GM21390 (cell line): ENCODE measurements around the gene PRKCE.

Experiments used
- ATAC-seq: cut with Tn5 transposase; IDR thresholded peaks from one replicate; pipeline ENCODE4 v1.9.1; 2021; ENCODE audit not compliant: unreplicated experiment

PRKCE gene

DNA sequence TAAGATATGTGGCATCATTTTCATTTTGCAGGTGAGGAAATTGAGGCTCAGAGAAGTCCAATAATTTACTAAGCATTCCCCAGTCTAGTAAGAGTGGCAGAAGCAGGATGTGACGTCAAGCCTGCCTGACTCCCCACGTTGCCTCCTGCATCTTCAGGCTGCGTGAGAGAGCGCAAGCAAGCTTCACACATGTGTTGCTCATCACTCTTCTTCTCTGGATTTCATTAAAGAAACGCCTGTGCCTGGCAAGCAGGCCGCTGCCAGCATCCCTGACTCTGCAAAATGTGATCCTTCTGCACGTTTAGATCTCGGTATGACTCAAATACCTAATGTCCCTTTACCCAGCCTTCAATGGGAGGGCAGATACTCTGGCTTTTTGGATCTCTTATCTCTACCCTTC, 96.8 kb downstream of the PRKCE start:
- ATAC-seq, result no peak

DNA sequence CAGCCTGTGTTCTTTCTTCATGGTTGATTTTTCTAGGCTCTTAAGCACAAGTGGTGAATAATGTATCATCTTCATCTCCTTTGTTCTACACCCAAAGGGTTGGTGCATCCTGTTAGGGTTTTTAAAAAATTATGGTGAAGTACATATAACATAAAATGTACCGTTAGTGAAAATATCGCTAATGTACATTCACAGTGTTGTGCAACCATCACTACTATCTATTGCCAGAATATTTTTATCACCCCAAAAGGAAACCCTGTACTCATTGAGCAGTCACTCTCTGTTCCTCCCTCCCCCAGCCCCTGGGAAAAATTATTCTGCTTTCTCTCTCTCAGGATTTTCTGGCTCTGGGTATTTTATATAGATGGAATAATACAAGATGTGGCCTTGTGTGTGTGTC, 98.5 kb downstream of the PRKCE start:
- ATAC-seq, result no peak

DNA sequence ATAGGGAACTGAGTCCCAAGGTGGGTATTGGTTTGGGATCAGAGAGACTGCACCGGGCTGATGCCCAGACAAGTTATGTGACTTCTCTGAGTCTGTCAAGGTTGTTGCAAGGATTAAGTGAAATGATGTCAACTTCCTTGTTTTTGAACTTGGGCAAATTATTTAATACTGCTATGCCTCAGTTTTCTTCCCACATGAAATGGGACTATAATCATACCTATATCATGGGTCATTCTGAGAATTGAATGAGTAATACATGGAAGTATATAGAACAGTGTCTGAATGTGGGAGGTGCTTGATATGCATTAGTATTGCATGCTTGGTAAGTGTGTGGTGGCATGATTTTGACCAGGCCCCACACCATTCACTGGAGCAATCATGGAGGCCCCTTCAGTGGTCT, 99.0 kb downstream of the PRKCE start:
- ATAC-seq, result no peak

DNA sequence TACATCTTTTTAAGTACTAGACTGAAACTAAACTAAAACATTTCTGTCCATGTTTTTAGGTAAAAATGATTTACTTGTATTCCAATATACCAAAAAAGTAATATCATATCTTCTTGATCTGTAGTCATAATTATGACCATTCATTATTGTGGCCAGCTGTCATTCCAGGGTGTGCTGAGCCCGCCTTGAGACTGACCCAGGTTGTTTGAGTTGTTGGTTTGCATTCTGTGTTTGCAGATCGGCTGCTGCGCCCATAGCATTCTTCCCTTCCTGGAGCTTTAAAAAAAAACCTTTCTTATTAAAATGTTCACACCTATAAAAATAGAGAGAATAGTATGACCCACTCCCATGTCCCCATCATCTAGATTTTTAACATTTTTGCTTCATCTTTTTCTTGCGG, 101.9 kb downstream of the PRKCE start:
- no peak for ATAC-seq

DNA sequence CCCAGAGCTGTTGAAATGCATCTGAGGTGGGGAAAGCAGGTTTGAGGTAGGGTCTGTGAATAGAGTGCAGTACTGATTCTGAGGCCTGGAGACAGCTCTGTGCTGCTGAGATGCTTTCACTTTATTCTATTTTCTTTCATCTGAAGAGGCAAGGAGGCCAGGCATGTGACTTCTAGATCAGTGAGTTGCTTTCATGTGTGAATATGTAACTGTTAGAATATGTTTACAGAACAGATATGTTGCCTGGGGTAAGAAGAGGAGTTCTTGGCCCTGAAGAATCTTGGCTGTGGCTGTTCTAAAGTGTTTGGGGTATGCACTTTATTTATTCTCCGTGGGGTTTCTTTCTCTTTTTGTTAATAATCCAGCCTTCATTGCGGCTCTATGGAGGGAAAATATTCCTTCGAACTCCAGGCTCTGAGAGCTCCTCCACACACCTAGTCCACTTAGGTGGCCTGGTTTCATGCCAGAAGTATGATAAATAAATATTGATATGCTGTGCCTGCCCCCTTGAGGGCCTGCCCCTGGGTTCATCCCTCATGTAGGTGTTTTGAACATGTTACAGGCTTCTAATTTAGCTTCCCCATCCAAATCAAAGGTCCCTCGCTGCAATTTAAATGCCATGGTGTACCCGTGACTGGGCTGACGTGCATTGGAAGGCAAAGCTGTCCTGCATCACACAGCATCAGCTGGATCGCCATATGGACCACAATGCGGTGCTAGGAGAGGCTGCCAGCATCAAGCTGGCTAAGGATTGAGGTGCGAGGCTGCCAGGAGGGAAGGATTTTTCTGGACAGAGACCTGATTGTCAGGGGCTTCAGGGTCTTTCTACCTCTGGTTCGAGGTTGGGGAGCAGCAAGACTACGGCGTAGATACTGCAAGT, 102.9 kb downstream of the PRKCE start:
- no peak for ATAC-seq

DNA sequence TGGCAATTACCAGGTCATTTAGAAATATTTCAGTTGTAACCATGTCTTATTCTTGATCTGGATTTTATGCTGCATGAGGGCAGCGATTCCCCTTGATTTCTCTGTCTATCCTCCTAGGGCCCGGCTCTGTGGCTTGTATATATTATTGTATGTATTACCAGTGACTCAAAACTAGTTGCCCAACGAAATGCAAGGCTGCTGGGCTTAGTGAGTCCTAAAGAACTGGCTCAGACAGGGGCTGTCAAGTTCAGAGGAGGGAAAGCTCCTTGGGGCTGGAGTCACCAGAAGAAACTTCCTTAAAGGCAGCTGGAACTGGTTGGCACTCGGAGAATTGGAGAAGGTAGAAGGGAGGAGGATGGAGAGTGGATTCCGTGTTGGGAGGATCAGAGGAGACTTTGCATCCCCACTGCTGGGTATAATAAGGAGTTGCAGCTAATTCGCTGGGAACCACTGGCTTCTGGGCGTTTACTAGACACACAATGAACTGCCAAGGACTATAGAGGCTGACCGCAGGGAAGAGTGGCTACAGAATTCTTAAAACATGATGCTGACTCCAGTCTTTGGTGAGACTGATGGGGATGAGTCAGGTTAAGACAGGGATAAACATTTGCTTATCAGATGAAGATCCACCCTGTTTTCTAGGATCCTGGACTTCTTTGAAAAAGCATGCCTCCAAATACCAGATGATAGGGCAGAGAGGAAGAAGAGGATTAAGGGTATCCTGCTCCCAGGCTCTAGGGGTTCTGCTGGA, 104.3 kb downstream of the PRKCE start:
- no peak for ATAC-seq

DNA sequence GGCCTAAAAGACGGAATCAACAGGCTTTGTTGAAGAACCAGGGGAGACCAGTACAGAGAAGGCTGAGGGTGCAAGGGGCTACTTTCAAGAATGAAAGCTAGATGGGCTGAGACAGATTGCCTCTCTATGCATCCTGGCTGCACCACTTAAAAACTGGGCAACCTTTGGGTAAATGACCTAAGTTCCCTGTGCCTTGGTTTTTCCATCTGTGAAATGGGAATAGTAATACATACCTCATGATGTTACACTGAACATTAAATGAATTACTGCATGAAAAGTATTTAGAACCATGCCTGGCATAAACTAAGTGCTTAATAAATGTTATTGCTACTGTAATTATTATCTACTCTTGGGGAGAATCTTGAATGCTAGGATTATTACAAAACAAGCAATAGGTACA, 106.5 kb downstream of the PRKCE start:
- no peak for ATAC-seq

DNA sequence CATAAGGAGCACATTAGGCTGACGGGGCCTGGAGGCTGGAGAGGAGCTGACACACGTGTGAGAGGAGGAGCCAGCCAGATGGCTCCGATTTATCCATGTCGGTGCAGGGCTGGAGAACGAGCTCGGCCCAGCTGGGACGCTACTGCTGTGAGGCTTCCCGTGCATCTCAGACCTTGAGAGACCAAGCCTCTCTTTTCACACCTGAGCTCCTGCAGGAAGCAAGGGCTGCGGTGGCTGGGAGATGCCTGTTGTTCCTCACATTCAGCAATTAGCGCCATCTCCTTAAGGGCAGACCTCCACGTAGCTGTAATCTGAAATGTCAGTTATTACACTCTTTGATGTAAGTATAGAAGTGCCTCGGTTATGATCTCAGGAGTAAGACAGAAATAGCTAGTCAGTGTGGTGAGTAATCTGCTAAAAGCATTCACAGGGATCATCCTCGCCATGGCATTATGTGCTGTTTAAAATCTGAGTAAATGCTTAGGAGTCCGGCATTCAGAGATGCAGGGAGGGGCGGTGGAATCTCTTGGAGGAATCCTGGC, 107.9 kb downstream of the PRKCE start:
- no peak for ATAC-seq

DNA sequence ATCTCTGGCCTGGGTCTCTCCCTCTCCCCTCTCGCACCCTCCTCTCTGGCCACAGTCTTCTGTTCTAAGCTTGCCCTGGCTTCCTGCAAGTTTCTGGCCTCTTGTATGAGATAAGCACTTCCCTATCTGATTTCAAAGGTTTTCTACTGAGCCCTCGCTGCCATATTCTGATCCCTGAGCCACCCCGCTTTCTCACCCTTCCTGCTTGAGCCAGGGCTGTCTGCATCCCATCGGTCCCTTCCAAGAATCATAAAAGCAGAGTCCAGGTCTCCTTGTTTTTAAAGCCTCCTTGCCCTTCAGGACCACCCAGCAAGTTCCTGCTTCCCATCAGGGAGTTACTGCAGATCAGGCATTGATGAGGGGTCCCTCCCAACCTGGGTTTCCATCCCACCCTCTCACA, 110.2 kb downstream of the PRKCE start:
- no peak for ATAC-seq

DNA sequence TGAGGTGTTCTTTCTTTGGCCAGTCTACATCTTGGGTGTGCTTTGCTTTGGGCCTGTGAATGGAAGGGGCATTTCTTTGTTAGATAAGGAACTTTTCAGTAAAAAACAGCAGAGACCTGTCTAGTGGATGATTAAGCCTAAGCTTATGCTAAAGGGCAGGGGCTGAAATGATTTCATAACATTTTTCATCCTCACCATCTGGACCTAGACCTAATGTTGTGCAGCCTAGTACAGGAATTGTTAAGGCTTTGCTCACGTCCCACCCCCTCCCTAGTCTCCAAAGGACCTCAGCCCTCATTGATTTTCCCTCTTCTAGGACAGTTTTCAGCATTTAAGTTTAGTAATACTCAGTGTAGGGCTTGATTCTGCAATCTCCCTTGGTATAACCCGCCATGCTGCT, 111.8 kb downstream of the PRKCE start:
- no peak for ATAC-seq

DNA sequence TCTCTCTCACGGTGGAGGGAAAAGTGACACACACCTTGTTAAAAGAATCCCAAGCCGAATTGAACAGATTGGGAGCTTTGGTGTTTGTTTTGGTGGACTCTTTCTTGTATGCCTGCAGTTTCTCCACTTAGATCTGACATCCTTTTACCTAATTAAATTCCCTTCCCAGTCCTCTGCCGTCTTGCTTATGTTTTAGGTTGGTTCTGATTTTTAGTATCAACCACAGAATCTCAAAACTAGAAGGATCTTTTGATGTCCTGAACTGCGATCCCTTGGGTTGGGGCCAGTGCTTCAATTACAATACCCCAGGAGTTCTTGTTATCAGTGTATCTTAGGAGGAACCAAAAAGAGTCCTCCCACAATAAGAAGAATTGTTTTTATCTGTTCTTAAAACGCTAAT, 112.3 kb downstream of the PRKCE start:
- ATAC-seq, result no peak

DNA sequence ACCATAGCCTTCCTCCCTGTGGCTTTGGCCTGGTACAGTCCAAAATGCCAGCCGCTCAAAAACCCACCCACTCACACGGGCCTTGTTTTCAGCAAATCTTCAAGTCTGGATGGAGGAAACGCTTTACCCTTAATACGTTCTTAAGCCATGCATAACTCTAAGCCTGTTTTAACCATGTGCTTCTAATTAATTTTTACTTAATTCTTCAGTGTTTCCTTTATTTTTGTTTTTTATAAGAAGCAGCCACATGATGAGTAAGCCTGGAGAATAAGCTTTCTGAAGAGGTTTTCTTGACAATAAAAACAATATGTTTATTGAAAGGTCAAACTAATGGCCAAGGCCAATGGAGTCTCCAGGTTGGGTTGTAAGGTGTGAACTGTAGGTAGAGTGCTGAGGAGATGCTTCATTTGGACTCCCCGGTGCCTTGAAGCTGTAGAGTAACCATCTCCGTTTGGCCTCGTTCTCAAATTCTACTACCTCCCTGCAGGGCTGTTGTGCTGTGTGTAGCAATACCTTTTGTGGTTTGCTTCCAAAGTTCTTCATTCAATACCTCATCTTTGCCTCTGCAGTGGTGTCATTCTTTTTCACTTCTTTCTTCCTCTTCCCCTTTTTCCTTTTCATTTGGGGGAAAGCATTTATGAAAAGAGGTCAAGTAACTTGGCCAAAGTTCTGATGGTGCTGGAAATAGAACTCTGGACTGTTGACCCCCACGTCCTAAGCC, 113.7 kb downstream of the PRKCE start:
- ATAC-seq, result no peak

DNA sequence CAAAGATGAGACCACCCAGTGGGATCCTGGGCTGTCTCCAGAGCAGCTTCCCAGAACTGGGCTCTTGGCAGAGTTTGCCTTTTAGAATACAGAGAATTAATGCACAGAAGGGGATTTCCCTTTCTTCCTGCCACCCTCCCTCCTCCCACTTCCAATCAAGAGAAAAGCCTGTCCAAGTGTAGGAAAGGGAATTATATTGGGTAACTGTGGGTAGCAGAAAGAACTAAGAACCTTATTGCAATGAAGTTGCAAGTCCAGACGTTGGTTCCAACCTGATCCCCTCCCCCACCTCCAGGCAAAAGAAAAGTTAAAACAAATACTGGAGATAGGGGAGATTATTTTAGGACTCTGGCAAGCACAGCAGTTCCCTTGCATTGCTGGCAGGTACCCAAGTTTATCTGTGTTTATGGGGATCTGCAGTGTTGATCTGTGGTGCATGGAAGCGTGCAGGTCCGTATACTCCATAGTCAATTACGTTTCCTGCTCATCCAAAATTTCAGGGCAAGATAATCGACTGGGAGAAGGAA, 114.3 kb downstream of the PRKCE start:
- no peak for ATAC-seq

DNA sequence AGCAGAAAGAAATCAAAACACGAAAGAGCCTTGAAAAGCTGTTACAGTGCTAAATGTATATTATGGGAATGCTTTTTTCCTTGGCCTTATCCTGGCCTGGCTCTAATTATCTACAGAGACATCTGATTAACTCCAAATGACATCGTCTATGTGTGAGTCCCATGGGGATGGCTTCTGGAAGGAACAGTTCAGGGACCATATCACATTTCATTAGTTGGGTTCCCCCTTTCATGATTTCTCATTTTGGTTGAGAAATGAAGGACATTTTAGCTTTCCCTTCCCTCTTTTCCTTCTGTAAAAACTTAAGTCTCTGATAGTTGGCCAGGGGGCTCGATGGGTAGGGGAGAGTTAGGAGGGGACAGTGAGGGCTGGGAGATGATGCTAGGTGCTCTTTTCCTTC, 116.7 kb downstream of the PRKCE start:
- ATAC-seq, result no peak

DNA sequence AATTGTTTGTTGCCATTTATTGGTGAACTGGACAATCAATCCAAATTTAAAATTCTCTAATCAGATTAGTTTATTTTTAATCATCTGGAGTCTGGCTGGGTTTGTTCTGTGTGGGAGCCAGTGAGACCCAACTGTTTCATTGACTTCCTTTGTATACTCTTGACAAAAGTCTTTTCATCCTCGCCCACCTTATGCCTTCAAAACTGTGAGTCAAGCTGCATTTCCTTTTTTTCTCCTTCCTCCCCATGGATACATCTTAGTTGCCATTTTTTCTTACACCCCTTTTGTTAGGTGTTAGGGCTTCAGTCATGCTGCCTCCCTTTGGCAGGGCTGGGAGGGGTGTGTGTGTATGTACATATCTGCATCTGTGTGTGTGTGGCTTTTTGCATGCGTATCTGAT, 117.6 kb downstream of the PRKCE start:
- no peak for ATAC-seq

DNA sequence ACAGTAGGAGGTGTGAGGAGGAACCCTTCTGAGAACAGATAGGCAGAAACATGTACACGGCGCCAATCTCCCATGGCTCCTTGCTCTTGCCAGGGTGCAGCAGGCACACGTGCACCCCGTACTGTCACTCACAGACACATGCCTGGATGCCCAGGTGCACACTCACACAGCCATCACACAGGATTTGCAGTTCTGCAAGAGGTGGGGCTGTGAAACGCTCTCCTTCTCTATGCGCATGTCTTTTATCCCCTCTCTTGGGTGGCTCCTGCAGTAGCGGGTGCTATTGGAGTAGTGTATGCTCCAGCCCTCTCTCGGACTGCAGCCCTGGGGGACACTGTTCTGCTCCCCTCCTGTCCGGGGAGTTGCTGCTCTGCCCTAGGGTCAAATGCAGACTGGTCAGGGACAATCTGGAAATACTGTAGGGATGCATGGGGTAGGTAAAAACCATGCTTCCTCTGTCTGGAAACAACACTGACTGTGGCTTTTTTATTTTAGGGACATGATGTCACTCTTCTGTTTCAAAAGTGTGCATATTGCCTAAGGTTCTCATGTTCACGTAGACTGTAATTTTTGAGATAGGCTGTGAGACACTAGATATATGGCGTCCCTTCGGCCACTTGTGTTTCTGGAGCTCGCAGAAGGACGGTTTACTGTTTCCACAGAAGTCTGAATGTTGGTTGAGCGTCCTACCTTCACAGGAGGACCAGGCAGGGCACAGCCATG, 118.5 kb downstream of the PRKCE start:
- no peak for ATAC-seq

DNA sequence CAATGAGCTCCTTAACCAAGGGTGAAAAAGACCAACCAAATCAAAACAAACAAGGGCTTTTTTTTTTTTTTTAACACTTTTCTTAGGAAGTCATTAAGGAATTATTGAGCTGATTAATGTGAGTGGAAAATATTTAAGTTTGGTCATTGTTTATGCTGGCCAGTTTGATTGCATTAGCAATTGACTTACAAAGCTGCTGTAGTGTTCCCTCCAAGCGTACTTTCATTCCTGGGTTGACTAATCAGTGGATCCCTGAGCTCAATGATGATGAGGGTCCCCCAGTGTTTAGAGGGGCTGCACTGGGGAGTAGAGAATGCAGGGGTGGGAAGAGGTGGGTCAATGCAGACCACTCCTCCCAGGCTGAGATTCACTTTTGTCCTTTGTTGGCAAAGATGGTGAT, 119.3 kb downstream of the PRKCE start:
- no peak for ATAC-seq

DNA sequence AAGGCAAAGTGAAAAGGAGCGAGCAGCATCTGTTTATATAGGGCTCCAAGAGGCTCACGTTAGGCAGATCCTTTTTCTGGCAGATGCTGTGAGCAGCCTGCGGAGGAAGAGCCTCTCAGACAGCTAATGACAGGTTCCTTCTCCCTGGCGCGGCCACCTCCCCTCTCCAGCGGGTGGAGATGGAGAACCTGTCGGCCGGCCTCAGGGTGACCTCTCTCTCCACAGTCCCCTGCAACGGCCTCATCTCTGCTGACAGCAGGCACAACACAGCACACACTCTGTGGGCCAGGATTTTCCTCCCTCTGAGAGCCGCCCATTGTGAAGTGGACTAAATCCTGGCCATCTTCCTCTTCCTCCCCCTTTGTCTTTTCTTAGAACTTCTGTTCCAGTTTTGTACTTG, 119.8 kb downstream of the PRKCE start:
- no peak for ATAC-seq

DNA sequence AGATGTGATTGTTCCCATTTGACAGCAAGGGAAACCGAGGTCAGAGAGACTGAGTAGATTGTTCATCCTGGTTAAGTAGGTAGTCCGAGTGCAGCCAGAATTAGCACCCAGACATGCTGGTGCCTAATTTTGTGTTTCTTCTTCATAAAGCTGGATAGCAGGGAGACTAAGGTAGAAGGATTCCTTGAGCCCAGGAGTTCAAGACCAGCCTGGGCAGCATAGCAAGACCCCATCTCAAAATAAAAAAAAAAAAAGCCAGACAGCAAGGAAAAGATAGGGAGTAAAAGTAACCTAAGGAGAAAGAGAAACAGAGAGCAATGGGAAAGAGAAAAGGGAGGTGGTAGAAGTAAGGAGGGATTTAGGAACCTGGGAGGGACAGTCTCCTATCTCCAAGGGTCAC, 120.6 kb downstream of the PRKCE start:
- no peak for ATAC-seq

DNA sequence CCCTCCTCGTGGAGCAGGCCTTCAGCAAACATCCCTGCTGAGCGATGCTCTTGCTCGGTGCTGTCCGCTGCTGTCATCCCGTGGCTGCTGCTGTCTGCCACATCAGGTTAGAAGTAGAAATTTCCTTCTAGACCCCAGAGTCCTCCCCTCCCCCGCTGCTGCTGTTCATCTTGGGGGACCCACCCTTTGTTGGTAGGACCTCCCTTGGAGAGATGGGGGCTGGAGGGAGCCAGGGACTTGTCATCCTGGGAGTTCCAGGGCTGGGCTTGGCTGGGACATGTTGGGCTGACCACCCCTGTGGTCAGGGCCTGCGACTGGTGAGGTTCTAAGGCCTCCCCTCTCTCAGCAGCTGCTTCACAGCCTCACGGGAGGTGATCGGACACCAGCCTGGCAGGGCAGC, 122.4 kb downstream of the PRKCE start:
- no peak for ATAC-seq
